Thyroid gland (tissue), 4 donors: ENCODE data around the gene FANCD2. TPM values are rescaled to one million over a fixed set of nuclear protein-coding genes. Genes with fewer than 3 reads are reported as not detected.

Experiments used
- DNase-seq, 2 donors: peaks; one replicate each; pipeline ENCODE4 v3.0.0-alpha.2; 2019
- H3K27ac ChIP-seq, 3 donors: fragments of 200-600 bp; sonication (generic); 1 replicate in 2 of 3; 2 replicates in 1 of 3; pipeline ENCODE4 v1.5.1; 2016 to 2019; ENCODE audit warnings: mild to moderate bottlenecking in 1 of 3, moderate library complexity in 1 of 3
- H3K27me3 ChIP-seq: fragments of 200-600 bp; sonication (generic); one replicate; pipeline ENCODE4 v1.5.1; 2019
- H3K36me3 ChIP-seq, 2 donors: fragments of 200-600 bp; sonication (generic); one replicate each; pipeline ENCODE4 v1.5.1; 2016 to 2019
- H3K4me1 ChIP-seq, 2 donors: fragments of 200-600 bp; sonication (generic); one replicate each; pipeline ENCODE4 v1.5.1; 2017 to 2019
- H3K4me3 ChIP-seq, 3 donors: fragments of 200-600 bp; sonication (generic); replicated peaks in 1 of 3; 1 replicate in 2 of 3; 2 replicates in 1 of 3; pipeline ENCODE4 v1.5.1; 2016; ENCODE audit warnings: mild to moderate bottlenecking in 1 of 3
- H3K9me3 ChIP-seq: fragments of 200-600 bp; sonication (generic); one replicate; pipeline ENCODE4 v1.5.1; 2017
- CTCF ChIP-seq, 6 experiments: fragments of 200-600 bp in 3 of 6; fragments of 450-650 bp in 3 of 6; sonication (generic) in 3 of 6; IDR thresholded peaks; one replicate each; pipeline ENCODE4 v1.5.1; 2016 to 2019; ENCODE audit warnings: antibody characterized with exemption in 6 of 6, mild to moderate bottlenecking in 2 of 6, inconsistent platforms in 1 of 6, moderate library complexity in 1 of 6
- POLR2A ChIP-seq, 2 donors: fragments of 450-650 bp; IDR thresholded peaks; one replicate each; pipeline ENCODE4 v1.6.1; 2017; ENCODE audit warnings: antibody characterized with exemption in 2 of 2, mild to moderate bottlenecking in 2 of 2, moderate library complexity in 1 of 2
- WGBS, 2 donors: methylation state at CpG; one replicate each; pipeline ENCODE4 v1.1.5; 2017; 5-methylcytosine and 5-hydroxymethylcytosine counted together
- intact Hi-C: fragments of 100-400 bp; cut with DNase I; formaldehyde crosslinking; loops from one replicate; pipeline ENCODE4 v1.15.1; 2023
- total RNA-seq, 4 donors: library from RNA; depleted of rRNA; stranded (reverse); fragments of >200 nt; gene quantifications; one replicate each; pipeline ENCODE4 v1.2.3, GENCODE V29; 2016

Gene FANCD2
- total RNA-seq, 4 donors from 2014 or later = 2.0 to 7.9 (median 4.4) TPM

- intact Hi-C loops = no loop called here
- peak overlapping the region; percentile 5 to 50 (median 25) for H3K27ac ChIP-seq
- H3K27me3 ChIP-seq = no peaks in the 10 kb centered on the region
- H3K9me3 ChIP-seq = no peaks in the 10 kb centered on the region
- peaks cover 21 to 29% of the 10 kb centered on the region in 2 donors for H3K4me1 ChIP-seq
- TF ChIP-seq POLR2A (IDR thresholded peaks at IDR 0.05) (no peak), CTCF (IDR thresholded peaks at IDR 0.05) (no peak)
- no peak for DNase-seq
- H3K4me3 ChIP-seq = peak overlapping the region; percentile 21 to 76 (median 37)
- no peaks in the 10 kb centered on the region for H3K36me3 ChIP-seq
- WGBS, 2 donors = 0 to 2% methylated on average over 7 to 17 of the region's 17 CpGs
These were observed 40.0 kb upstream of the FANCD2 start for GRCh38 chr3:9986230-9986725.

- no peaks in the 10 kb centered on the region for H3K27me3 ChIP-seq
- no peaks in the 10 kb centered on the region for H3K36me3 ChIP-seq
- intact Hi-C loops = no loop called here
- H3K4me3 ChIP-seq = no peak overlapping the region
- H3K27ac ChIP-seq = no peak overlapping the region
- 93 to 98% methylated on average over 10 of the region's 10 CpGs for WGBS, 2 donors
- no peak for DNase-seq
- no peaks in the 10 kb centered on the region for H3K4me1 ChIP-seq
- TF ChIP-seq POLR2A (IDR thresholded peaks at IDR 0.05) (no peak), CTCF (IDR thresholded peaks at IDR 0.05) (no peak)
- H3K9me3 ChIP-seq = no peaks in the 10 kb centered on the region
These were observed 32.0 kb upstream of the FANCD2 start for GRCh38 chr3:9994086-9994844.

- 96 to 97% methylated on average over 7 of the region's 7 CpGs for WGBS, 2 donors
- intact Hi-C loops = no loop called here
- Histone ChIP-seq H3K27me3 (no peaks in the 10 kb centered on the region), H3K4me3 (no peak overlapping the region), H3K36me3 (no peaks in the 10 kb centered on the region), H3K27ac (no peak overlapping the region), H3K9me3 (no peaks in the 10 kb centered on the region), H3K4me1 (no peaks in the 10 kb centered on the region)
- TF ChIP-seq POLR2A (IDR thresholded peaks at IDR 0.05) = no peak
- no peak for DNase-seq
These were observed 25.6 kb upstream of the FANCD2 start for GRCh38 chr3:10000686-10001085.

GRCh38 chr3:10002951-10003350 is 23.3 kb upstream of the FANCD2 start:
- Histone ChIP-seq H3K9me3 (no peaks in the 10 kb centered on the region), H3K4me3 (no peak overlapping the region), H3K36me3 (no peaks in the 10 kb centered on the region), H3K27ac (no peak overlapping the region), H3K27me3 (no peaks in the 10 kb centered on the region), H3K4me1 (peaks cover 3 to 16% of the 10 kb centered on the region in 2 donors)
- TF ChIP-seq CTCF (IDR thresholded peaks at IDR 0.05) = no peak
- no peak for TF ChIP-seq POLR2A (IDR thresholded peaks at IDR 0.05)
- DNase-seq = no peak
- 100% methylated on average over 2 of the region's 2 CpGs; no CpG with 5 or more reads in 1 of the 2 donors for WGBS, 2 donors
- intact Hi-C loops = no loop called here

- TF ChIP-seq CTCF (IDR thresholded peaks at IDR 0.05) (no peak), POLR2A (IDR thresholded peaks at IDR 0.05) (no peak)
- Histone ChIP-seq H3K36me3 (no peaks in the 10 kb centered on the region), H3K27me3 (no peaks in the 10 kb centered on the region), H3K27ac (no peak overlapping the region), H3K4me1 (peaks cover 14 to 32% of the 10 kb centered on the region in 2 donors), H3K4me3 (no peak overlapping the region), H3K9me3 (no peaks in the 10 kb centered on the region)
- intact Hi-C loops = no loop called here
- WGBS, 2 donors = 93 to 97% methylated on average over 2 to 7 of the region's 7 CpGs
- no peak for DNase-seq
These were observed 21.7 kb upstream of the FANCD2 start for GRCh38 chr3:10004506-10004905.
